Measurements from ENCODE around the gene LETM1.

LETM1 gene

DNA sequence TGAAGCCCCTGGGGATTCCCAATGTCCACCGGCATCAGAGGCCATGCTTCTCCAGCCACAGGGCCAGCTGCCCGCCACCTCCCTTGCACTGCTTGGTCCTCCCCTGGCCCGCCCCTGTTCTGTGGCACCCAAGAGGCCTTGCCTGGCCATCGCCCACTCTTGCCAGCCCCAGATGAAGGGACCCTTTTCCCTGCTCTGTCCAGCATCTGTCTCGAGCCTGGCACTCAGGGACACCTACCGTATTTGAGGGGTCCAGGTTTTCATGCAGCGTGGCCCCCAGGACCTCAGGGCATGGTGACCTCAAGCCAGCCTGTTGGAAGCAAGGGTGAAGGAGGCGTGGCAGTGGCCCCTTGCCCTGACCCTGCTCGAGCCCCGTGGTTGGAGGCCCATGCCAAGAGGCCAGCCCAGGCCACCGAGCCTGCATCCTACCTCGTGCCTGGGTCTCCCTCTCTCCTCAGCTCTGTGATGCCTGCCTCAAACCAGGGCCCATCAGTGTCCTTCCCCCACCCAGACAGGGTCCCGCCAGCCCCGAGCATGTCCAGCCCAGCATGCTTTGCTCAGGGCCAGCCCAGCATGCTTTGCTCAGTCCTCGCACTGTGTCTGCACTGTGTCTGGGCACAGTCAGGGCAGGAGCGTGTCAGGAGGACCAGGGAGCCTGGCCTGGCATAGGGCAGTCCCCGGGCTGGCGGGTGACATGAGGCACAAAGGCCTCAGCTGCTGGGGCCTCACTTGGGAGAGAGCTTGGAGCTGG, 77.1 kb downstream of the LETM1 start:
- no peak for DNase-seq (ENCODE audit: low read depth in 2 of 2)

DNA sequence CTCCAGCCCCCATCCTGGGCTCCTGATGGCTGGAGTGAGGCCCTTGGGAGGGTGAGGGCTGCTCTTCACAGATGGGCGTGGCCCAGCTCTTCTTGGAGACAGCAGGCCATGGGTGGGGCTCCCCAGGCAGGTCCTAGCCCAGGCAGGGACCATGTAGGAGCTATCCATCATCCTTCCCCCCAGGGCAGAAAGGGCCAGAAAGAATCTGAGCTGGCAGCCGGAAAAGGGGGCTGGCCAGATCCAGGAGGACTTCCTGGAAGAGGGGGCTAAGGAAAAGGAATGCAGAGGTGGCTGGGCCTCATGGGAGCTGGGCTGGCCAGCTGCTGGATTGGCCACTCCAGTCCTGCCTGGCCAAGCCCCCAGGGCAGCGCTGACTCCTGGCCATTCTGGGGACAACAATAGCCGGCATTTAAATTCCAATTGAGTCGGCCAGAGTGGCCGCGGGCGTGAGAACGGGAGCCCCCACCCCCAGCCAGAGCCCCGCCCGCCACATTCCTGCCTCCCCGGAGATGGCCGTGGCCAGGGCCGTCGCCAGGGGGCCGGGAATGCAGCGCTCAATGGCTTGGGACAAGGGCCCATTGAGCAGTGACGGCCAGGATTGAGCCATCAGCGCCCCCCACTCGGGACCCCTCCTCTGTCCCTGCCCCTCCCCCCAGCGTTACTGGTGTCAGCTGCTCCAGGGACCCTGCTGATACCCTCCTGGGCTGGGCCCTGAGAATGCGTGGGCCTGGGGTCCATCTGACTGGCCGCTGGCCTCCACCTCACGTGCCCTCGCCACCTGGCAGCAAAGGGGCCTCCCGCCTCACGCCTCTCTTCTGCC, 77.9 kb downstream of the LETM1 start:
- no peak for DNase-seq (ENCODE audit: low read depth in 2 of 2)

DNA sequence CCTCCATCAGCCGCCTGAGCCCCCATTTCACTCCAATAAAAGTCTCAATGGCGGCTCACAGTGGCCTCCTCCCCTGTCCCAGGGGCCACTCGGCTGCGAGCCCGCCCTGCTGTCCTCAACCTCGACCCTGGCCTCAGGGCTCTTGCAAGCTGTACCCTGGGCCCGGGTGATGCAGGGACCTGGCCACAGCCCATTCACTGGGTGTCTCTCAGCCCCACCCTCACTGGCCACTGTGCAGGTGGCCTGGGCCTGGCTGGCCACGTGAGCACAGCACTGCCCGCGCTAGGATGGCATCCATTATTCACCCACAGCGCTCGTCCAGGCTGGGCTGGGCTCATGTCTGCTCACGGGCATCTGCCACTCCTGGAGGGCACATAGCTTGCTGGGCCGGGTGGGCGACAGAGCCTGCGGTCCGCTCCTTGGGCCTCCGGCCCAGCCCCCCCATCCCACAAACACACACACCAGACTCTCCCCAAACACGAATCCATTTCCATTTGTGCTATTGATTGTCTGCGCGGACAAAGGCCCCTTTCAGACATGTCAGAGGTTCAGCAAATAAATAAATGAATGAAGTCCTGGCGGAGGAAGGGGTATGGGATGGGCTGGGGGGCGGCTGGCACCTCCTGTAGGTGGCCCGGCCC, 79.3 kb downstream of the LETM1 start:
- DNase-seq (ENCODE audit: low read depth in 2 of 2): no peak

DNA sequence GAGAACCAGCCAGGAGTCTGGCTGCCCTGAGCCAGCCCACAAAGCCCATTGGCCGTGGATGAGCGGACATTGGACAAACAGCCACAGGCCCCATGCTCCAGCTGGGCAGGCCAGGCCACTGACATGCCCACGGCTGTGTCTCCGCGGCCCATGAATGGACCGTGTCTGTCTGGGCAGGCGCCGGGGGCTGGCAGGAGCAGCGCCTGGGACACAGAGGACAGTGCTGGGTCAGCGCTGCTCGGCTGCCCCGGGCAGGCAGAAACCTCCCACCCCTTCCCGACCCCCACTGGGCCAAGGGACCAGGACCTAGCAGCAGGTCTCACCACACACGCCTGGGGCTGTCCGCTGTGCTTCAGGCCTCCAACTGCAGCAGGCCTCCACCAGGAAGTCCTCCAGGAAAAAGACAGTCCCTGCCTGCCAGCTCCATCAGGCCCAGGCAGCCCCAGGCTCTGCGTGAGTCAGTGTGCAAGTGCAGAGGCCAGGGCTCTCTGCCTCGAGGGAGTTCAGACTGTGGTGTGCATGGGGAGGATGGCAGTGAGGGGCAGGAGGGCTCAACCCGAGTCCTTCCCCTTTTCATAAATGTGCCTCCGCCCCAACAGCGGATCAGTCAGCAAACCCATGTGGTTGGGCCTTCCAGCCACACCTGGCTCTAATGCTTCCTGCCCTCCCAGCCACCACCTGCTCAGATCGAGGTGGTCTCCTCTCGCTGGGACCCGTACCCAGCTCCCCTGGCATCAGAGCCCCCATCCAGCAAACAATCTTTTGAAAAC, 80.0 kb downstream of the LETM1 start:
- no peak for DNase-seq (ENCODE audit: low read depth in 2 of 2)

DNA sequence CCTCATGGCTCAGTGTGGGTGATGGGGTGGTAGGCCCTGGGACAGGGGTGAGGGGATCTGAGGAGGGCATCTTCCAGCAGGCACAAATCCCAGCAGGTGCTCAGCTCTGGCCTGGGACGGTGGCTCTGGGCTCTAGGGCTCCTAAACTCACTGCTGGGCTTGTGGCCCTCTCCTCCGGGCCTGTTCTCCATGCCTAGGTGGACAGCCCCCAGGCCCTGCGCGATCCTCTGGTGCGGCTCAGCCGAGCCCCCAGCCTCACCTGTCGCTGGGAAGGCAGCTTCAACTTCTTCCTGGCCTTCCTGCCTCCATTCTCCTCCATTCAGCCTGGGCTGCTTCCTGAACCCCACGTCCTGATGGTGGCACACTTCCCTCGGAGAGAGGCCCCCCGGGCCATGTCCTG, 82.2 kb downstream of the LETM1 start:
- DNase-seq (ENCODE audit: low read depth in 2 of 2): no peak

DNA sequence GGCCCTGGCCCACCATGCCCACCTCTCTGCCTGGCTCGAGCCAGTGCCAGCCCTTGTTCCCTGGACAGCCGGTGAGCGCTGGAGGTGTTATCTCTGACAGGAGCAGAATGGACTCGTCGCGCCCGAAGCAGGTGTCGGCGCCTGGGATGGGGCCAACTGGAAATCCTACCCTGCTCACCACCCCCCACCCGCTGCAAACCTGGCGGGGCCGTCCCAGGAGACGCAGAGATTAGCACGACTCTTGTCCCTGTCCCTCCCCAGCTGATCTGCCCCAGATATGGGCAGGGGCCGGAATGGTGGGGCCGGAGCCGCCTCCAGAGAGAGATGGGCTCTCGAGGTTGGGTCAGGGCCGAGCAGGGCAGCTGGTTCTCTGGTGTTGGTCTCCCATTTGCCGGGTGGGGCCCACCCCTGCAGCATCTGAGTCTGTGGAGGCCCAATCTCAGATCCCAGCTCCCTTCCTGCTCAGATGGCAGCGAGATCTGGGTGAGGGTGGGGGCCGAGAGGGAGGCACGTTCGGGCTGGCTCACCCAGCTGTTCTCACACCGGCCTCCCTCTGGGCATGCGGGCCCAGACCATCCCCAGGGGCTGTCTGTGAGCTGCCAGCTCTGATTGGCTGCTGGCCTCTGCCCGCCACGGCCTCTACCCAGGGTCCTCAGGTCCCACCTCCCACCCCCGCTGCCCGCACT, 83.0 kb downstream of the LETM1 start:
- DNase-seq (ENCODE audit: low read depth in 2 of 2): no peak

DNA sequence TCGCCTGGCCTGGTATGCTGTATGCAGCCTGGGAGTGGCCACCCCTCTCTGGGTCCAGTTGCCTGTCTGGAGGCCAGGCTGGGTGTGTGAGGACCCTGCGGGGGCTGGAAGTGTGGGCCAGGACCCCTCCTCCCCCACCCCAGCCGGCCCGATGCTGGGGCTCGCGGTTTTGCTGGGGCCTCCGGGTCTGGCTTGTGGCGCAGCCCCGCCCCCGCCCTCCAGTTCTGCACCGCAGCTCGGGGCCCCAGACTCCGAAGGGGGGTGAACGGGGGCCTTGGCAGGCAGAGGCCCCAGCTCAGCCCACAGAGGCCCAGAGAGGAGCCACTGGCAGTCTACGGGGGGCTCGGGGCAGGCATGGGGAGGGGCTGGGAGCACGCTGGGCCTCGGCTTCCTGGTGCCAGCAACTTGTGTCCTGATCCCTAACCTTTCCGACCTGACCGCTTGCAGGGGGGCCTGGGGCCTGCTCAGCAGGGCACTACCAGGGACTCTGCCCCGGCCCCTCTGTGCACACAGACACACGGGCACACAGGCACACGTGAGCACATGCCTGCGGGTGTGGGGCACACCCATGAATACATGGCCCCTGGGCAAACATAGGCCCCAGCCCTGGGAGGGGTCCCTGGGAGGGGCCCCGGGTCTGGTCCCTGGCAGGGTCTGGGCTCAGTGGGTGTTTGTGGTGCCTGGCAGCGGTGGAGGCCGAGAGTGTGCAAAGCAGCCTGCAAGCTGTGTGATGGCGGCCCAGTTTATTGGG, 84.2 kb downstream of the LETM1 start:
- DNase-seq (ENCODE audit: low read depth in 2 of 2): no peak

DNA sequence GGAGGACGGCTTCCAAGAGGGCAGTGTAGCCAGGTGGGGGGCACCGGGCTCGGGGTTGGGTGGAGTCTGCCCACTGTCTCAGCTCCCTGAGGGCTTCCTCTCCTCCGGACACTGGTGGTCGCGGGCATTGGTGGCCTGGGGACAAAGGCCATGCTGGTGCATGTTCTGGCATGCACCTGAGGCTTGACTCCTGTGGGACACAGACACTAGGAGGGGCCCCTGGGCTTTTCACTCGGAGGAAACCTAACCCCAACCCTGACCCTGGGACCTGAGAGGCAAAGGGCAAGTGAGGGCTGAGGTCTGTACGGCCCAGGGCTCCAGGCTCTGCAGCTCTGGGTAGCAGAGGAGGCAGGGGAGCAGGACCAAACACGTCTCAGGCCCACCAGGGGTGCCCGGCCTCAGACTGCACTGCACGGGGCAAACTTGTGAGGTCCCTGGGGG, 85.1 kb downstream of the LETM1 start:
- DNase-seq (ENCODE audit: low read depth in 2 of 2): no peak

DNA sequence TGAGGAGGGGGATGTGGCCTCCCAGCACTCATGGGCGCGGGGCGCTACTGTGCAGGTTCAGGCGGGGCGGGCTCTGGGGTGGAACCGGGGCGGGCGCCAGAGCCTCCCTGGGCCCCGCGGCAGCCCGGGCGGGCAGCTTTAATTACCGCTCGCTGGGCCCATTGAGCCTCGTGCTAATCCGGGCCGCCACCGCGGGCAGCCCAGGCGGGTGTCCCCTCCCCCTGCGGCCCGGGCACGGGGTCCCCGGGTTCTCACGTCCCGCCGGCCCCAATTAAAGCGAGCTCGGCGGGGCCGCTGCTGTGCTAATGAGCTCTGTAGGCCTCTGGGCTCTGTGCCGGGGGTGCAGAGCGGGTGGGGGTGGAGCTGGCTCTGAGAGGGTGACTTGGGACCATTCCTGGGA, 85.7 kb downstream of the LETM1 start:
- no peak for DNase-seq (ENCODE audit: low read depth in 2 of 2)

DNA sequence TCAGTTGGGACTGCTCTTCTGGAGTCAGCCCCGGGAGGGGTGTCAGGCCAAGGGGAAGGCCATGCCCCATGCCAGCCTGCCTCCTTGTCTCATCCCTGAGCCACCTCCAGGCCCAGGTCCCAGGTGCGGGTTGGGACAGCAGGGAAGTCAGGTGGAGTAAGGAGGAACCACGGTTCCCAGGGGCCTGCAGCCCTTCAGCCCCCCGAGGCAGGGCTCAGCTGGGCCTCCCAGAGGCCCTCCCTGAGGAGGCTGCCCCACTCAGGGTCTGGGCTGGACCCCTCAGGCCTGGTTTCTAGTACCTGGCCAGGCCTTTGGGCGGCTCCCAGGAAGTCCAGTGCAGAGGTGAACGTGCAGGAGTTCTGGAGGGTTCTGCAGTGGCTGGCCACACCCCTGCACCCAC, 86.3 kb downstream of the LETM1 start:
- DNase-seq (ENCODE audit: low read depth in 2 of 2): no peak

DNA sequence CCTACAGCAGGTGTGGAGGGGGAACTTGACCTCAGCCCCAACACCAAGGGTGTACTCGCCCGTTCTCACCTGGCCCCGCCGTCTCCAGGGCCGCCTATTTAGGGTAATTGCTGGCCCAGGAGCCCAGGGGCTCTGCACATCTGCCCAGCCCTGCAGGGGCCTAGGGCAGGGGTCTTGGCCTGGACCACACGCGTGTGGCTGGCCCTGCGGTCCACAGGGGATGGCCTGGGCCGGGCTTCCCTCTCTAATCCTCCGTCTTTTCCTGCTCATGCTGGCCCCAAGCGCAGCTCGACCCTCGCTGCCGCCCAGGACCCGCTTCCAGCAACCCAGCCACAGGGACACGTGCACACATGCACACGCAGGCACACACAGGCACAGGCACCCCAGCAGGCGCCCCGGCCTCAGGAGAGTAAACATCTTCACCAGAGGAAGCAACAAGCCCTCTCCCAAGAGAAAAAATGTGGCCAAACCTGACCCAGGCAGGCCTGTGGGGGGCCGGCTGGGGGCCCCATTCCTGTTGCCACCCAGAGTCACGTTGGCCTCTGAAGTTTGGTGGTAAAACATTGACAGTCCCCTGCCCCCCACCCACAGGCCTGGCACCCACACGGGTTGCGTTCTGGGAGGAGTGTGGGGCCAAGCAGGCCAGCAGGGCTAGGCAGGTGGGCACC, 87.5 kb downstream of the LETM1 start:
- no peak for DNase-seq (ENCODE audit: low read depth in 2 of 2)

DNA sequence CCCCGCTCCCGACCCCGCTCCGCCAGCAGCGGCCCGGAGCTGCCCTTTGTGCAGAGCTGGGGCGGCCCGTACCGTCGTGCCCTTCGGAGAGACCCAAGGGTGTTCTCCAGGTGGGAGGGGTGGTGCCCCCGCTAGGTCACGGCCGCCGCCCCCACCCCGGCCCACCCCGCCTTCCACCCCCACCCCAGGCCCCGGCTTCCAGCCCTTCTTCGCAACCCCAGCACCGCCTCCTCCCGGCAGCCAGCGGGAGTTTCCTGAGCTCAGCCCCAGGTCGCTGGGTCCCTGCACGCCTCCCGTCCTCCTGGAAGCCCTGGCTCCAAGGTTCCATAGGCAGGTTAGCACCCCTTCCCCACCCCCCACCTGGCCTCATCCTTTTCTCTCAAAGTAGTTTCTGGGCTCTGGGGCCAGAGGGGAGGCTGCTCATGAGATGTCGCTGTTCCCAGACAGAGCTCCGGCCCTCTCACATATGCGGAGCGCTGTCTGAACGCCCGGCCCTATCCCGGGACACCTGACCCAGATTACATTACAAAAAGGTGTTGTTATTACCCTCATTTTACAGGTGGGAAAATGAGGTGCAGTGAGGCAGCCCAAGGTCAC, 88.1 kb downstream of the LETM1 start:
- peak in 1 of 2 donors; percentile 9 for DNase-seq (ENCODE audit: low read depth in 2 of 2)

DNA sequence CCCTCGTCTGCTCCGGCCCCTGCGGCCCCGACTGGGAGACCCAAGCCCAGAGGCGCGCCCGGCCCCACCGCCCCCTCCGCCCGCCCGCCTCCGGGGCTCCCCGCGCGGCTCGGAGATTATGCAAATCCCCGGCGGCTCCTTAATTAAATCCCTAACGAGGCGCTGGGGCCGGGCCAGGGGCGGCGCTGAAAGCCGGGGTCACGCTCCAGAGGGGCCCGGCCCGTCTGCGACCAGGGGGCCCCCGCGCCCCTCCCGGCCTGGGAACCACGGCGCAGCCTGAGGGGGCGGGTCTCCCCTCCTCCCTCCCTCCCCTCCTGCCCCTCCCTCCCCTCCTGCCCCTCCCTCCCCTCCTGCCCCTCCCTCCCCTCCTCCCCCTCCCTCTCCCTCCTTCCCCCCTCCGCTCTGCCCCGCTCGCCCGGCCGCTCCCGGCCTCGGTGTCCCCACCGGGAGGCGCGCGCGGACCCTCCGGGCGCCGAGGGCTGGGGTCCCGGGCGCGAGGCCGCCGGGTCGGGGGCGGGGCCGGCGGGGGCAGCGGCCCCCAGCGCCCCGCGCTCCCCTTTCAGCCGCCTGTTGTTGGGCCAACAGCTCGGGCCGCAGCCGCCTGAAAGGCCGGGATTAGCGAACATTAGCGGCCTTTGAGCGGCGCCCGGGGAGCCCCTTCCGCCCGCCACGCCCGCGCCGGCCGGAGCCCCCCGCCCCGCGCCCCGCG, 88.7 kb downstream of the LETM1 start:
- no peak for DNase-seq (ENCODE audit: low read depth in 2 of 2)

DNA sequence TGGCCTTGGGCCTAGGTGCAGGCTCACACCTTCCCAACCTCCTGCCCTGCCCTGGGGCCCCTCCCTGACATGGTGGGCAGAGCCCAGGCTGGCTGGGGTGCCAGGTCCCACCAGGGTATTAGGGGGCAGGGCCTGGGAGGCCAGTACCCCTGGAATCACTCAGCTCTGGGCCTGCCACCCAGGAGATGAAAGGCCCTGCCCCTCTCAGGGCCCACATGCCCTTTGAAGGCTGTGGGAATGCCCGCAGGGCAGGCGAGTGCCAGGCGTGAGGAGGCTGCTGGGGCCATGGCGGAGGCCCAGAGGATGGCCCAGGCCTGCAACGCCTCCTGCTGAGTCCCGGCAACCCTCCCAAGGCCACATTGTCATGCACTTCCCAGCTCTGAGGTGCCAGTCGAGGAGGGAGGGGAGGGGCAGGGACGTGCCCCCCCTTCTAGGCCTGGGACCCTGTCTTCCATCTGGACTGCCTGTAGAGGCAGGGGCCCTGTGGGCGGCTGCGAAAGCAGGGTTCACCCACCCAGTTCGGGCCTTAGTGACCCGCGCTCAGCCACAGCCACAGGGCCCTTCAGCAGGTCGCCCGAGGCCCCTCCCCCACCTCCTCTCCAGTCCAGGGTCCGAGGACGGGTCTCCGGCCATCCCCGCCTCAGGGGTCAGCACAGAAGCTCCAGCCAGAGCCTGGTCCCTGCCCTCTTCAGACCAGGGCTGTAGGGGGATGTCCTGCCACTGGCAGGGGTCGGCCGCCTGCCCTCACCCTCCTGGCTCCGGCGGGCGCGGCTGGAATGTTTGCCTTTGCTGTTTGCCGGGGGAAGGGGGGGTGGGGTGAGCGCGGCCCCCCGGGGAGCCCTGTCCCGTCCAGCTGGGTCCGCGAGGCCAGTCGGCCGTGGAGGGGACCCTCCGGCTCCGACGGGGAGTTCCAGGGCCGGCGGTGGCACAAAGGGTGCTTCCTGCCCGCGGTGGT, 89.6 kb downstream of the LETM1 start:
- no peak for DNase-seq (ENCODE audit: low read depth in 2 of 2)

DNA sequence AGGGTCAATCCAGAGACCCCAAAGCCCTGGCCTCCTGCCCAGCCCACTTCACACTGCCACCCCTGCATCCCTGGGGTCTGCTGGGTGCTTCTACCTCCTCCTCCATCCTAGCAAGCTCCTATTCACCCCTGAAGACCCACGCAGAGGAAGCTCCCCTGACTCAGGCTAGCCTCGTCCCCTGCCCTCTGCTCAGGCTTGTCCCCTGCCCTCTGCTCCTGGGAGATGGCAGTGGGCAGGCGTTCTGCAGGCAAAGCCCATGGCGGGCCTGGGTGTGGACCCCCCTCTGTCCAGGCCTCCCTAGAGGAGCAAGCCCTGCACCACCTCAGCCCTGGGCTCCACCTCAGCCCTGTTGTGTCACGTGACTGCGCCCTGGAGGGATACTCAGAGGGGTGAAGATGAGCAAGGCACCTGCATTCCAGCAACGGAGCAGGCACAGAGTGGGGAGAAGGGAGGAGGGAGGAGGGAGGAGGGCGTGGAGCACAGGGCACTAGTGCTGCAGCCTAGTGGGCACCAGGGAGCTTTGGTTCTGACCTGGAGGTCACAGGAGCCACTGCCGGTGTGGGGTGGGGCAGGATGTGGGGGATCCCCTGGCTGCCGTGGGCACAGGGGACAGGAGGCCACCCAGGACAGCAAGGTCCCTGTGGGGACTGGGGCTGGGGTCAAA, 90.4 kb downstream of the LETM1 start:
- no peak for DNase-seq (ENCODE audit: low read depth in 2 of 2)

DNA sequence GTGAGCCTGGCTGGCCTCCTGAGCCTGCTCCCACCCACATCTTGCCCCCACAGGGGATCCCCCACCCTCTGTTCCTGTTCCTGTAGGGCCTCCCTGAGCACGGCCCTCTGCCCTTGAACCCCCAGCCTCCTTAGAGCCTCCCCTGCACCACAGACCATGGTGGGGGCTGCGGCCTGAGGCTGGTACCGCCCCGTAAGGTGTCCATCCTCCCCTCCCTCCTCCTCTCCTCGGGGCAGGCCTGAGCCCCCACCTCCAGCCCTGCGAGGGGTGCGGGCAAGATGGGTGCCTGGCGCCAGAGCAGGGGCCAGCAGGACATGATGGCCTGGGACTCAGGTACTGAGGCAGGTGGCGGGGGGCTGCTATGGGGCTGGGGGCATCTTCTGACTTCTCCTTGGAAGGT, 91.3 kb downstream of the LETM1 start:
- DNase-seq (ENCODE audit: low read depth in 2 of 2): no peak

DNA sequence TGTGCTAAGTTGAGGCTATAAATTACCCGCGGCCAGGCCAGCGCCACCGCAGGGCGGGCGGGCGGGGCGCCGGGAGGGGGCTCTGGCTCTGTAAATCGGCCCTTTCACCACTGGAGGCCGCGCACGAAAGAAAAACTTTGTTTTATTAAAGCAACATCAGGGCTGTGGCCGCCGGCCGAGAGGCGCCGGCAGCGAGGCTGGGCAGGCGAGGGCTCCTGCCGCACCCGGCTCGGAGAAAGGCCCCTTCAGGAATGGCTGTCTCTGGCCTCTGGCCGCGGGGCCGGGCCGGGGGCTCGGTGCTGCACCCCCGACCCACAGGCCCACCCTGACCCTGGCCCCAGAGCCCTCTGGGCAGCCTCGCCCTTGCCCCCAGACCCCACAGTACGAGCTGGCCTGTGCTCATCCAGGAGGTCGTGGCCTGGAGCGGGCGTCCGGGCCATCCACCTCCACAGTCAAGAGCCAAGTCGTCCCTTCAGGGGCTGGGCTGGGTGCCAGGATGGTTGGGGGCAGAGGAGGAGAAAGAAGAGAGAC, 92.3 kb downstream of the LETM1 start:
- no peak for DNase-seq (ENCODE audit: low read depth in 2 of 2)
